DND-41 (cell line): ENCODE measurements around the gene SENP8.

Experiments
- EZH2 ChIP-seq: IDR thresholded peaks from 3 replicates; pipeline ENCODE4 v1.6.1; 2012; ENCODE audit warnings: borderline replicate concordance, low read depth, mild to moderate bottlenecking, moderate library complexity, low read length, inconsistent platforms; ENCODE audit not compliant: severe bottlenecking
- TF ChIP-seq, protein P1 (sequence below): IDR thresholded peaks from 2 replicates; pipeline ENCODE4 v1.5.1; 2012; ENCODE audit warnings: borderline replicate concordance, low read length, moderate library complexity, mild to moderate bottlenecking; ENCODE audit not compliant: poor library complexity, severe bottlenecking; ENCODE audit errors: extremely low read depth

DNA sequence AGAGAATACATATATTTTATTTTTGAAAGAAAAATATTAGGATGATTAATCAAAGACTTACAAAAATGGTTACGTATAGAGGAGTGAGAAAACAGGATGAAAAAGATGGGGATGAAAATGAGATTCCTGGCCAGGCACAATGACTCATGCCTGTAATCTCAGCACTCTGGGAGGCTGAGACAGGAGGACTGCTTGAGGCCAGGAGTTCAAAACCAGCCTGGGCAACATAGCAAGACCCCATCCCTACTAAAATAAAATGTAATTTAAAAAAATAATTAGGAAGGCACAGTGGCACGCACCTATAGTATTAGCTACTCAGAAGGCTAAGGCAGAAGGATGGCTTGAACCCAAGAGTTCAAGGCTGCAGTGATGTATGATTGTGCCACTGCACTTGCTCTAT lies 12.1 kb upstream of the SENP8 start:
- no peak for TF ChIP-seq EZH2
- TF ChIP-seq, protein P1, sequence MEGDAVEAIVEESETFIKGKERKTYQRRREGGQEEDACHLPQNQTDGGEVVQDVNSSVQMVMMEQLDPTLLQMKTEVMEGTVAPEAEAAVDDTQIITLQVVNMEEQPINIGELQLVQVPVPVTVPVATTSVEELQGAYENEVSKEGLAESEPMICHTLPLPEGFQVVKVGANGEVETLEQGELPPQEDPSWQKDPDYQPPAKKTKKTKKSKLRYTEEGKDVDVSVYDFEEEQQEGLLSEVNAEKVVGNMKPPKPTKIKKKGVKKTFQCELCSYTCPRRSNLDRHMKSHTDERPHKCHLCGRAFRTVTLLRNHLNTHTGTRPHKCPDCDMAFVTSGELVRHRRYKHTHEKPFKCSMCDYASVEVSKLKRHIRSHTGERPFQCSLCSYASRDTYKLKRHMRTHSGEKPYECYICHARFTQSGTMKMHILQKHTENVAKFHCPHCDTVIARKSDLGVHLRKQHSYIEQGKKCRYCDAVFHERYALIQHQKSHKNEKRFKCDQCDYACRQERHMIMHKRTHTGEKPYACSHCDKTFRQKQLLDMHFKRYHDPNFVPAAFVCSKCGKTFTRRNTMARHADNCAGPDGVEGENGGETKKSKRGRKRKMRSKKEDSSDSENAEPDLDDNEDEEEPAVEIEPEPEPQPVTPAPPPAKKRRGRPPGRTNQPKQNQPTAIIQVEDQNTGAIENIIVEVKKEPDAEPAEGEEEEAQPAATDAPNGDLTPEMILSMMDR, result no peak
